Progenitor cell of endocrine pancreas (in vitro differentiated cells): Measurements from ENCODE around the gene ABCG1. TPM values are rescaled to one million over a fixed set of nuclear protein-coding genes. Genes with fewer than 3 reads are reported as not detected.

Source experiments
- DNase-seq: peaks from one replicate; pipeline ENCODE4 v3.0.0; 2021; ENCODE audit warnings: low spot score; ENCODE audit not compliant: unreplicated experiment
- H3K27ac Mint-ChIP-seq: 2 replicates; pipeline ENCODE4 v1.8.0; 2021; ENCODE audit warnings: mild to moderate bottlenecking, moderate library complexity, mixed read lengths
- H3K27me3 Mint-ChIP-seq: 2 replicates; pipeline ENCODE4 v1.8.0; 2021; ENCODE audit warnings: mixed read lengths
- H3K36me3 Mint-ChIP-seq: 2 replicates; pipeline ENCODE4 v1.8.0; 2022; ENCODE audit warnings: mixed read lengths; ENCODE audit not compliant: insufficient read depth
- H3K4me1 Mint-ChIP-seq: 2 replicates; pipeline ENCODE4 v1.8.0; 2021; ENCODE audit warnings: low read depth, mixed read lengths
- H3K4me3 Mint-ChIP-seq: 2 replicates; pipeline ENCODE4 v1.8.0; 2021; ENCODE audit warnings: low read depth, mild to moderate bottlenecking, moderate library complexity, mixed read lengths
- H3K9me3 Mint-ChIP-seq: 2 replicates; pipeline ENCODE4 v1.8.0; 2021; ENCODE audit warnings: low read depth, mixed read lengths
- total RNA-seq: library from RNA; stranded (reverse); gene quantifications from 2 replicates; pipeline ENCODE4 v1.2.1, GENCODE V29; 2021
- TF ChIP-seq, protein P1 (sequence below): fragments of 200-600 bp; sonication (generic); IDR thresholded peaks from one replicate; pipeline ENCODE4 v1.5.0; 2021; ENCODE audit warnings: antibody characterized with exemption, mild to moderate bottlenecking; ENCODE audit not compliant: unreplicated experiment

The ABCG1 gene
- total RNA-seq, 1 donor from 2014 or later, result 4.6 TPM

DNA sequence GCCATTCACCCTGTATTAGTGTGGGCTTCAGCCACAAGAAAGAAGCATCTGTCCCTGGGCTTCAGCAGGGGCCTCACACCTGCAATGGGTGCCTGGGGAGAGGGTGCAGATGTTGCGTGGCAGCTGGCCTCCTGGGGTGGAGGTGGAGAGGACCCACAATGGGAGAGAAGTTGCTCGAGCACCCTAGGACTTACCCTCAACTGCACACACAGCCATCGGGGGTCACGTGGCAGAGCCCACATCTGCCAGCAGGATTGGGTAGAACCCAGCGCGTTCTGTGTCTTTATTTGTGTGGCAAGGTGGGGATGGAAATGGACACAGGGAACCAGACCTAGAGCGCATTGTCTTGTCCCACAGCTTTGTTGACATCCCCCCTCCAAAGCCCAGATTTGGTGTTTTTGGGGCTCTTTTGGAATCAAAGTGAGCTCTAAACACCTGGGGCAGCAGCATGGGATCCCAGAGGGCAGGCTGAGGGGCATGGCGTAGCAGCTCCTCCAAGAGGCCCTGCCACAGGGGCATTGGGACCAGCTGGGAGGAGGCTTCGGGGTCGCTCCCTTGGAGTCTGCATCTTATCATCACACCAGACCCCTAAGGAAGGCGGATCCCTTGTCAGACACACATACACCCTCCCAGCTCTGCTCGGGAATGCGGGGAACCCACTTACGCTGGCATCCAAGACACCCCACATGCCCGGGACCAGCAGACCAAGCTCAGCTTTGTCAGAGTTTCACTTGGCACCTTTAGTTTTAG, 5.1 kb downstream of the ABCG1 start:
- H3K36me3 Mint-ChIP-seq, result no peaks in the 10 kb centered on the region
- no peak for DNase-seq
- H3K9me3 Mint-ChIP-seq, result no peaks in the 10 kb centered on the region
- peaks cover 56% of the 10 kb centered on the region for H3K27me3 Mint-ChIP-seq
- TF ChIP-seq, protein P1, sequence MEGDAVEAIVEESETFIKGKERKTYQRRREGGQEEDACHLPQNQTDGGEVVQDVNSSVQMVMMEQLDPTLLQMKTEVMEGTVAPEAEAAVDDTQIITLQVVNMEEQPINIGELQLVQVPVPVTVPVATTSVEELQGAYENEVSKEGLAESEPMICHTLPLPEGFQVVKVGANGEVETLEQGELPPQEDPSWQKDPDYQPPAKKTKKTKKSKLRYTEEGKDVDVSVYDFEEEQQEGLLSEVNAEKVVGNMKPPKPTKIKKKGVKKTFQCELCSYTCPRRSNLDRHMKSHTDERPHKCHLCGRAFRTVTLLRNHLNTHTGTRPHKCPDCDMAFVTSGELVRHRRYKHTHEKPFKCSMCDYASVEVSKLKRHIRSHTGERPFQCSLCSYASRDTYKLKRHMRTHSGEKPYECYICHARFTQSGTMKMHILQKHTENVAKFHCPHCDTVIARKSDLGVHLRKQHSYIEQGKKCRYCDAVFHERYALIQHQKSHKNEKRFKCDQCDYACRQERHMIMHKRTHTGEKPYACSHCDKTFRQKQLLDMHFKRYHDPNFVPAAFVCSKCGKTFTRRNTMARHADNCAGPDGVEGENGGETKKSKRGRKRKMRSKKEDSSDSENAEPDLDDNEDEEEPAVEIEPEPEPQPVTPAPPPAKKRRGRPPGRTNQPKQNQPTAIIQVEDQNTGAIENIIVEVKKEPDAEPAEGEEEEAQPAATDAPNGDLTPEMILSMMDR, result no peak
- no peak overlapping the region for H3K27ac Mint-ChIP-seq
- no peak overlapping the region for H3K4me3 Mint-ChIP-seq
- peaks cover 8% of the 10 kb centered on the region for H3K4me1 Mint-ChIP-seq

DNA sequence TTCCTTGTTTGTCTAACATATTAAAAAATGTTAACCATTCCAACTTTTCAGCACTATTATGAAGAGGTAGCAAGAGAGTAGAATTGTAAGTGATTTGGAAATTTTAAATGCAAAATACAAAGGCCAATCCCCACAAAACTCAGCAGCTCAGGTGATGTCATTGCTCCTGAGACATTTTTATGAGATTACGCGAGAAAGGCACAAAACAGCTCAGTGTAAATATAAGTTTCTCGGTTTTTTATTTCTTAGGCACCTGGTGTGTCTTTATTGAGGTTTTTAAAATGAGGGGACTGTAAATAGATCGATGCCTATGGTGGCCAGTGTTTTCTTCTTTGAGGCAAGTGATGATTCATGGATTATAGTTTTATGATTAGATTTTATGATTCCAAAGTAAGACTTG, 6.1 kb downstream of the ABCG1 start:
- Mint-ChIP-seq H3K27me3 (peaks cover 59% of the 10 kb centered on the region), H3K27ac (no peak overlapping the region), H3K4me3 (no peak overlapping the region), H3K36me3 (no peaks in the 10 kb centered on the region), H3K4me1 (peaks cover 6% of the 10 kb centered on the region), H3K9me3 (no peaks in the 10 kb centered on the region)
- TF ChIP-seq, protein P1, result no peak
- DNase-seq, result no peak

DNA sequence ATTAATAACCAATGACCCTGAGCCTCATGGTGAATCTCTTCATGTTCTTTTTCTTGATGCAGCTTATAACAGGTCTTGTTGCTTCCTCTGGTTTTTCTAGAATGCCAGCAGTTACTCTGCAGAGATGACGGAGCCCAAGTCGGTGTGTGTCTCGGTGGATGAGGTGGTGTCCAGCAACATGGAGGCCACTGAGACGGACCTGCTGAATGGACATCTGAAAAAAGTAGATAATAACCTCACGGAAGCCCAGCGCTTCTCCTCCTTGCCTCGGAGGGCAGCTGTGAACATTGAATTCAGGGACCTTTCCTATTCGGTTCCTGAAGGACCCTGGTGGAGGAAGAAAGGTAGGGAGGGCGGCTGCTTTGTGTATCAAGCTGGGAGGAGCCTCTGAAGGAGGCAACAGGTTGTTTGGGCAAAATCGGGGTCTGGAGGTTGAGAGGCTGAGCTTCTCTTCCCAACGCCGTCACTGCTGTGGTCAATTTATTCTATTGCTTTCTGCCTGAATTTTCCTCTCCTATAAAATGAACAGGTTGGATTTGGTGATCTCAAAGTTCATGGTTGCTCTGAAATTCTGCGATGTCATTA, 6.7 kb downstream of the ABCG1 start:
- Mint-ChIP-seq H3K9me3 (no peaks in the 10 kb centered on the region), H3K4me1 (peaks cover 1% of the 10 kb centered on the region), H3K36me3 (no peaks in the 10 kb centered on the region), H3K4me3 (no peak overlapping the region), H3K27me3 (peaks cover 59% of the 10 kb centered on the region), H3K27ac (no peak overlapping the region)
- TF ChIP-seq, protein P1, result no peak
- DNase-seq, result no peak

DNA sequence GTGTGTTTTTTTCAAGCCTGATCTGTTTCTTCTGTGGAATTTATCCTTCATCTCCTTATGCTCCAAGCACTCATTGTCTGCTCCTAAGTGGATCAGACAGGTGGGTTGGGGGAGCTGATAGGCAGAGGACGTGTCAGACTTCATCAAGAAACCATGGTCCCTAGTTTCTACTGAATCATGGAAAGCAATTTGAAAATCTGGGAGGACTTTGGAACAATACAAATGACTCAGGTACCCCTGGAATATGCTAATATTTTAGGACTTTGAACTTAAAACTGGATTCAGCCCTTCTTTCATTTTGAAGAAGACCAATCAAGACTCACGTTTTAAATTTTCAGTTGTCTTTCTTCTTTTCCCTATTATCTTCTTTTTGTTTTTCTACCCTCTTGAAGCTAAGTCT, 7.7 kb downstream of the ABCG1 start:
- H3K9me3 Mint-ChIP-seq, result no peaks in the 10 kb centered on the region
- TF ChIP-seq, protein P1, result no peak
- no peak for DNase-seq
- no peak overlapping the region for H3K4me3 Mint-ChIP-seq
- H3K27ac Mint-ChIP-seq, result no peak overlapping the region
- peaks cover 55% of the 10 kb centered on the region for H3K27me3 Mint-ChIP-seq
- peaks cover 1% of the 10 kb centered on the region for H3K4me1 Mint-ChIP-seq
- no peaks in the 10 kb centered on the region for H3K36me3 Mint-ChIP-seq

DNA sequence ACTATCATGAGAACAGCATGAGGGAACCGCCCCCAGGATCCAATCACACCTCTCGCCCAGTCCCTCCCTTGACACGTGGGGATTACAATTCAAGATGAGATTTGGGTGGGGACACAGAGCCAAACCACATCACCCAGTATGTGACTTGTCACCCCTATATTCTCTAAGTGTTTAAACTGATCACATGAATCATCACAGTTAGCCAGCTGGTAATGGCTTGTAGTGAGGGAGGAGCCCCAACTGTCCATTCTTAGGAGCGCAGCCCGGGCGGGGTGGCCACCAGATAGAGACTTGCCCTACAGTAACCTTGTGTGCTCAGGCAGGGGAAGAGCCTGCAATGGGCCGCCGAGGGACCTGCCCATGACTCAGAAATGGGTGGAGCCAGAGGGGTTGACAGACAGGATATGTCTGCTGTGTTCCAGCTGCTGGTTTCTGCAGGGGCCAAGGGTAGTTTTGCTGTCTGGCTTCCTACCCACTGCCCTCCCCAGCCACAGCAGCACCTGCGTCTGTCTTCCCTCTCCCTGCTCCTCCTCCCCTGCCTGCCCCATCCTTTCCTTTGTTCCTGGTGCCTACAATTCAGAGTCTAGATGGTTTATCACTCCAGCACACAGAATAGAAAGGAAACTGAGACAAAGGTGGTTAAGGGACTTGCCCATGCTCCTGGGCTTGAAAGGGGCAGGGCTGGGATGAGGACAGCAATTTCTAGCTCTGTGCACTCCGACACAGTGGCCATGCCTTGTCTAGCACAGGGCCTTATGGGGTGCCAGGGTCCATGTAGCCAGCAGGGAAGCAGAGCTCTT, 9.2 kb downstream of the ABCG1 start:
- TF ChIP-seq, protein P1, result no peak
- Mint-ChIP-seq H3K36me3 (no peaks in the 10 kb centered on the region), H3K4me1 (peaks cover 8% of the 10 kb centered on the region), H3K27me3 (peaks cover 47% of the 10 kb centered on the region), H3K4me3 (no peak overlapping the region), H3K9me3 (no peaks in the 10 kb centered on the region), H3K27ac (no peak overlapping the region)
- no peak for DNase-seq
